Lower lobe of right lung (tissue), 2 donors: ENCODE measurements around the gene HSD11B1L. TPM values are rescaled to one million over a fixed set of nuclear protein-coding genes. Genes with fewer than 3 reads are reported as not detected.

ENCODE experiments used
- ATAC-seq, 2 donors: fragments of 200-7000 bp; cut with Tn5 transposase; one replicate each; pipeline ENCODE4 v1.9.1; 2020 to 2022; ENCODE audit warnings: mild to moderate bottlenecking in 2 of 2, moderate library complexity in 2 of 2
- DNase-seq: peaks from one replicate; pipeline ENCODE4 v3.0.0-alpha.2; 2020
- H3K27ac ChIP-seq: fragments of 200-600 bp; one replicate; pipeline ENCODE4 v1.8.0; 2022
- H3K27me3 ChIP-seq: fragments of 200-600 bp; one replicate; pipeline ENCODE4 v1.8.0; 2022; ENCODE audit warnings: low read depth
- H3K36me3 ChIP-seq: fragments of 200-600 bp; one replicate; pipeline ENCODE4 v1.8.0; 2022; ENCODE audit warnings: mild to moderate bottlenecking
- H3K4me1 ChIP-seq: fragments of 200-600 bp; one replicate; pipeline ENCODE4 v1.8.0; 2022
- H3K4me3 ChIP-seq: fragments of 200-600 bp; one replicate; pipeline ENCODE4 v1.8.0; 2022; ENCODE audit warnings: mild to moderate bottlenecking
- H3K9me3 ChIP-seq: fragments of 200-600 bp; one replicate; pipeline ENCODE4 v1.8.0; 2022
- CTCF ChIP-seq: fragments of 200-600 bp; IDR thresholded peaks from one replicate; pipeline ENCODE4 v1.8.0; 2022; ENCODE audit warnings: antibody characterized with exemption, mild to moderate bottlenecking
- intact Hi-C: fragments of 100-400 bp; cut with DNase I; formaldehyde crosslinking; loops from one replicate; pipeline ENCODE4 v1.11.0; 2022
- long read RNA-seq: library from polyadenylated mRNA; unstranded; transcript quantifications from one replicate; pipeline ENCODE4 v2.0.0, GENCODE V29; 2021
- total RNA-seq: library from RNA; stranded (reverse); fragmentation: NEBNext Ultra II Directional; extraction: Animal tissue kit (Norgen Biotek cat#: 25700); gene quantifications from one replicate; pipeline ENCODE4 v1.2.1, GENCODE V29; 2021
- donor health status: DM: no; HTN: yes; CAD: no; lungs with severe emphysema.

HSD11B1L gene, protein sequence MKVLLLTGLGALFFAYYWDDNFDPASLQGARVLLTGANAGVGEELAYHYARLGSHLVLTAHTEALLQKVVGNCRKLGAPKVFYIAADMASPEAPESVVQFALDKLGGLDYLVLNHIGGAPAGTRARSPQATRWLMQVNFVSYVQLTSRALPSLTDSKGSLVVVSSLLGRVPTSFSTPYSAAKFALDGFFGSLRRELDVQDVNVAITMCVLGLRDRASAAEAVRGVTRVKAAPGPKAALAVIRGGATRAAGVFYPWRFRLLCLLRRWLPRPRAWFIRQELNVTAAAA
- total RNA-seq: 8.6 TPM
- long read RNA-seq, partial matches to known transcripts: 5 of 20 reads
- long read RNA-seq, other reads (novel, unspliced or antisense): 6 of 20 reads

GRCh38 chr19:5680437-5681368 lies at the start of gene HSD11B1L, which contains the start of gene MICOS13:
Gene HSD11B1L, plus strand, starts transcription at chr19:5681027. Its CDS starts 3,806 bp downstream, at chr19:5684833.
Gene MICOS13, minus strand, starts transcription at chr19:5680516. Its CDS starts 30 bp downstream, at chr19:5680486.
- peak; percentile 100 for DNase-seq
- intact Hi-C loops: no loop called here
- H3K27ac ChIP-seq: peak within 1 kb of the TSS; percentile 93
- H3K4me3 ChIP-seq: peak within 1 kb of the TSS; percentile 96
- H3K4me1 ChIP-seq: peaks cover 16% of the 10 kb centered on the region
- no peaks in the 10 kb centered on the region for H3K27me3 ChIP-seq
- ATAC-seq: peak; percentile 97
- no peaks in the 10 kb centered on the region for H3K9me3 ChIP-seq
- TF ChIP-seq CTCF: no peak
- peaks cover 17% of the 10 kb centered on the region for H3K36me3 ChIP-seq

- peak overlapping the region; percentile 29 for H3K27ac ChIP-seq
- TF ChIP-seq CTCF: no peak
These were observed 49.1 kb upstream of the HSD11B1L start for GRCh38 chr19:5631567-5632240.

DNA sequence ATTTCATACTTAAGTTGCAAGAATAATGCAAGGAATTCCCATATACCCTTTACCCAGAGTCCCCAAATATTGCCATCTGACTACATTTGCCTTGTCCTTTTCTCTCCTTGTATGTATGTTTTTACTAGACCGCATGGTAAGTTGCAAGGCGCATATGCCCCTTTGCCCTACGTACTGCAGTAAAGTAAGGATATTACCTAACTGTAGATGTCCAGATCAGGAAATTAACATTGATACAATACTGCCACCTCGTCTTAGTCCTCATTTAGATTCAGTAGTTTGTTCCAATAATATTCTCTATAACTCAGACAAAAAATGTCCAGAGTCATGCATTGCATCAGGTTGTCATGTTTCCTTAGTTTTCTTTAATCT lies 48.6 kb upstream of the HSD11B1L start:
- Histone ChIP-seq H3K4me1 (peaks cover 82% of the 10 kb centered on the region), H3K4me3 (no peak overlapping the region), H3K27ac (peak overlapping the region; percentile 29), H3K9me3 (no peaks in the 10 kb centered on the region), H3K36me3 (peaks cover 33% of the 10 kb centered on the region), H3K27me3 (no peaks in the 10 kb centered on the region)
- intact Hi-C loops: no loop called here
- no peak for TF ChIP-seq CTCF
- DNase-seq: no peak
- ATAC-seq: no peak

More at GRCh38 chr19:5631567-5632240, 49.1 kb upstream of the HSD11B1L start:
- peaks cover 38% of the 10 kb centered on the region for H3K36me3 ChIP-seq
- intact Hi-C loops: no loop called here
- ATAC-seq (no peak), DNase-seq (no peak)
- H3K27me3 ChIP-seq: no peaks in the 10 kb centered on the region
- peaks cover 84% of the 10 kb centered on the region for H3K4me1 ChIP-seq
- no peaks in the 10 kb centered on the region for H3K9me3 ChIP-seq
- H3K4me3 ChIP-seq: no peak overlapping the region

DNA sequence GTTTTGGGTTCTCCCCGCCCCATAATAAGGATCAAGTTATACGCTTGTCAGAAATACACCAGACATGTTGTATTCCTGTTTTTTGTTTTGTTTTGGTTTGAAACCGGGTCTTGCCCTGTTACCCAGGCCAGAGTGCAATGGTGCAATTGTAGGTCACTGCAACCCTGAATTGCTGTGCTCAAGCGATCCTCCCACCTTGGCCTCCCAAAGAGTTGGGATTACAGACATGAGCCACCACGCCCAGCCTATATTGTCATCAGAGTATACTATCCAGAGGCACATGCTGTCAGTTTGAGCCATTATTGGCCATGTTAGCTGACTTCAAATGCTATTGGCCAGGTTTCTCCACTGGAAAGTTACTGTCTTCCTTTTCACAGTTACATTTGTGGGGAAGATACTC lies 48.2 kb upstream of the HSD11B1L start:
- H3K27ac ChIP-seq: no peak overlapping the region
- H3K9me3 ChIP-seq: no peaks in the 10 kb centered on the region
- H3K4me1 ChIP-seq: peaks cover 82% of the 10 kb centered on the region
- ATAC-seq (no peak), DNase-seq (no peak)
- peaks cover 29% of the 10 kb centered on the region for H3K36me3 ChIP-seq
- no peak overlapping the region for H3K4me3 ChIP-seq
- no peaks in the 10 kb centered on the region for H3K27me3 ChIP-seq
- TF ChIP-seq CTCF: no peak
- intact Hi-C loops: no loop called here

GRCh38 chr19:5635427-5635826 lies 45.4 kb upstream of the HSD11B1L start:
- Histone ChIP-seq H3K9me3 (no peaks in the 10 kb centered on the region), H3K36me3 (peaks cover 3% of the 10 kb centered on the region), H3K4me1 (peaks cover 63% of the 10 kb centered on the region), H3K27me3 (no peaks in the 10 kb centered on the region), H3K27ac (no peak overlapping the region), H3K4me3 (no peak overlapping the region)
- peak in 1 of 2 donors; percentile 29 for ATAC-seq
- no peak for TF ChIP-seq CTCF
- DNase-seq: no peak
- intact Hi-C loops: no loop called here
